ENCODE results near the gene PKN1. TPM values are rescaled to one million over a fixed set of nuclear protein-coding genes. Genes with fewer than 3 reads are reported as not detected.
A peak's percentile ranks its signal among the peaks of the same experiment; 100 is the strongest.

PKN1 gene
- total and polyA plus RNA-seq, 9 of the 15 experiments (the other 6 are each of a cell fraction or from before 2014, with no cell fraction given): 0.30 to 228 (median 77.5) TPM

DNA sequence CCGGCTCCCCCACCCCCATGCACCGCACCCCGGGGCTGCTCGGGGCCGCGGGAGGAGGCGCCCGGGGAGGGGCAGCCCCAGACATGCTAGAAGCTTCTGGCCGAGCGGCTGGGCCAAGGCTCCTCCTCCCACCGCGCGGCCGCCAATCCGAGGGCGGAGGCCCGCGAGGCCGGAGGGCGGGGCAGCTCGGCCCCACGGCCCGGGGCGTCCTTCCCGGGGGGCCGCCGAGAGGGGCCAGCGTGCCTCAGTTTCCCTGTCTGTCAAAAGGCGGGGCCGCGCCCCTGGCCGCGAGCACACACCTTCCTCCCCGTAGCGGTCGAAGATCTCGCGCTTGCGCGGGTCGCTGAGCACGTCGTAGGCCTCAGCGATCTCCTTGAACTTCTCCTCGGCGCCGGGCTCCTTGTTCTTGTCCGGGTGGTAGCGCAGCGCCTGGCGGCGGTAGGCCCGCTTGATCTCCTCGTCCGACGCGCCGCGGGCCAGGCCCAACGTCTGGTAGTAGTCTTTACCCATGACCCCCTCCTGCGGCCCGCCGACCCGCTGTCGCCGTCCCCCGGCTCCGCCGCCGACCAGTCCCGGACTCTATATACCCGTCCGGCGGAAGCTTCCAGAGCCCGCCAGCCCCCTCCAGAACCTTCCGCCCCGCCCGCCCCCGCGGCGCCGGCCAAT lies 84.9 kb downstream of the PKN1 start, which contains the start of gene DNAJB1 (continued):
- TF ChIP-seq, protein P1, sequence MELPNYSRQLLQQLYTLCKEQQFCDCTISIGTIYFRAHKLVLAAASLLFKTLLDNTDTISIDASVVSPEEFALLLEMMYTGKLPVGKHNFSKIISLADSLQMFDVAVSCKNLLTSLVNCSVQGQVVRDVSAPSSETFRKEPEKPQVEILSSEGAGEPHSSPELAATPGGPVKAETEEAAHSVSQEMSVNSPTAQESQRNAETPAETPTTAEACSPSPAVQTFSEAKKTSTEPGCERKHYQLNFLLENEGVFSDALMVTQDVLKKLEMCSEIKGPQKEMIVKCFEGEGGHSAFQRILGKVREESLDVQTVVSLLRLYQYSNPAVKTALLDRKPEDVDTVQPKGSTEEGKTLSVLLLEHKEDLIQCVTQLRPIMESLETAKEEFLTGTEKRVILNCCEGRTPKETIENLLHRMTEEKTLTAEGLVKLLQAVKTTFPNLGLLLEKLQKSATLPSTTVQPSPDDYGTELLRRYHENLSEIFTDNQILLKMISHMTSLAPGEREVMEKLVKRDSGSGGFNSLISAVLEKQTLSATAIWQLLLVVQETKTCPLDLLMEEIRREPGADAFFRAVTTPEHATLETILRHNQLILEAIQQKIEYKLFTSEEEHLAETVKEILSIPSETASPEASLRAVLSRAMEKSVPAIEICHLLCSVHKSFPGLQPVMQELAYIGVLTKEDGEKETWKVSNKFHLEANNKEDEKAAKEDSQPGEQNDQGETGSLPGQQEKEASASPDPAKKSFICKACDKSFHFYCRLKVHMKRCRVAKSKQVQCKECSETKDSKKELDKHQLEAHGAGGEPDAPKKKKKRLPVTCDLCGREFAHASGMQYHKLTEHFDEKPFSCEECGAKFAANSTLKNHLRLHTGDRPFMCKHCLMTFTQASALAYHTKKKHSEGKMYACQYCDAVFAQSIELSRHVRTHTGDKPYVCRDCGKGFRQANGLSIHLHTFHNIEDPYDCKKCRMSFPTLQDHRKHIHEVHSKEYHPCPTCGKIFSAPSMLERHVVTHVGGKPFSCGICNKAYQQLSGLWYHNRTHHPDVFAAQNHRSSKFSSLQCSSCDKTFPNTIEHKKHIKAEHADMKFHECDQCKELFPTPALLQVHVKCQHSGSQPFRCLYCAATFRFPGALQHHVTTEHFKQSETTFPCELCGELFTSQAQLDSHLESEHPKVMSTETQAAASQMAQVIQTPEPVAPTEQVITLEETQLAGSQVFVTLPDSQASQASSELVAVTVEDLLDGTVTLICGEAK (IDR thresholded peaks at IDR 0.05): no peak; the same call in 1 of the 2 replicates
- TF ChIP-seq, protein P1 (CRISPR knock-in tag; IDR thresholded peaks at IDR 0.05): 0 out of 2 replicates have a peak, but pooled peaks have one; percentile 30
- no peak for TF ChIP-seq SIRT6 (IDR thresholded peaks at IDR 0.05; ENCODE audit: low read depth, low read length)
- no peak for TF ChIP-seq ZNF507 (tag; conservative IDR thresholded peaks at IDR 0.05)
- no peak for TF ChIP-seq CC2D1A (IDR thresholded peaks at IDR 0.05)
- TF ChIP-seq SREBF1 (IDR thresholded peaks at IDR 0.05; ENCODE audit: borderline replicate concordance, low read depth, low read length): no peak
- TF ChIP-seq, protein P2, sequence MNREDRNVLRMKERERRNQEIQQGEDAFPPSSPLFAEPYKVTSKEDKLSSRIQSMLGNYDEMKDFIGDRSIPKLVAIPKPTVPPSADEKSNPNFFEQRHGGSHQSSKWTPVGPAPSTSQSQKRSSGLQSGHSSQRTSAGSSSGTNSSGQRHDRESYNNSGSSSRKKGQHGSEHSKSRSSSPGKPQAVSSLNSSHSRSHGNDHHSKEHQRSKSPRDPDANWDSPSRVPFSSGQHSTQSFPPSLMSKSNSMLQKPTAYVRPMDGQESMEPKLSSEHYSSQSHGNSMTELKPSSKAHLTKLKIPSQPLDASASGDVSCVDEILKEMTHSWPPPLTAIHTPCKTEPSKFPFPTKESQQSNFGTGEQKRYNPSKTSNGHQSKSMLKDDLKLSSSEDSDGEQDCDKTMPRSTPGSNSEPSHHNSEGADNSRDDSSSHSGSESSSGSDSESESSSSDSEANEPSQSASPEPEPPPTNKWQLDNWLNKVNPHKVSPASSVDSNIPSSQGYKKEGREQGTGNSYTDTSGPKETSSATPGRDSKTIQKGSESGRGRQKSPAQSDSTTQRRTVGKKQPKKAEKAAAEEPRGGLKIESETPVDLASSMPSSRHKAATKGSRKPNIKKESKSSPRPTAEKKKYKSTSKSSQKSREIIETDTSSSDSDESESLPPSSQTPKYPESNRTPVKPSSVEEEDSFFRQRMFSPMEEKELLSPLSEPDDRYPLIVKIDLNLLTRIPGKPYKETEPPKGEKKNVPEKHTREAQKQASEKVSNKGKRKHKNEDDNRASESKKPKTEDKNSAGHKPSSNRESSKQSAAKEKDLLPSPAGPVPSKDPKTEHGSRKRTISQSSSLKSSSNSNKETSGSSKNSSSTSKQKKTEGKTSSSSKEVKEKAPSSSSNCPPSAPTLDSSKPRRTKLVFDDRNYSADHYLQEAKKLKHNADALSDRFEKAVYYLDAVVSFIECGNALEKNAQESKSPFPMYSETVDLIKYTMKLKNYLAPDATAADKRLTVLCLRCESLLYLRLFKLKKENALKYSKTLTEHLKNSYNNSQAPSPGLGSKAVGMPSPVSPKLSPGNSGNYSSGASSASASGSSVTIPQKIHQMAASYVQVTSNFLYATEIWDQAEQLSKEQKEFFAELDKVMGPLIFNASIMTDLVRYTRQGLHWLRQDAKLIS (CRISPR knock-in tag; IDR thresholded peaks at IDR 0.05): peak; percentile 96
- no peak for TF ChIP-seq HNRNPK (IDR thresholded peaks at IDR 0.05; ENCODE audit: low read depth, low read length, poor library complexity, severe bottlenecking)
- TF ChIP-seq MTA3 (IDR thresholded peaks at IDR 0.05; ENCODE audit: borderline replicate concordance): peak; percentile 88; the same call in 1 of the 2 replicates
- no peak for TF ChIP-seq SRSF1 (IDR thresholded peaks at IDR 0.05; ENCODE audit: low read depth, low read length)
- TF ChIP-seq FOXA1 (IDR thresholded peaks at IDR 0.05; ENCODE audit: borderline replicate concordance): no peak
- TF ChIP-seq CBX8 (IDR thresholded peaks at IDR 0.05; ENCODE audit: borderline replicate concordance, extremely low read depth, low read depth, low read length, poor library complexity, severe bottlenecking): no peak
- no peak for TF ChIP-seq SMAD2 (IDR thresholded peaks at IDR 0.05; ENCODE audit: low read depth, low read length)
- no peak for TF ChIP-seq CHD4 (IDR thresholded peaks at IDR 0.05; ENCODE audit: insufficient read depth, insufficient replicate concordance, low read depth, low read length, poor library complexity, severe bottlenecking)
- TF ChIP-seq MECOM (CRISPR knock-in tag; IDR thresholded peaks at IDR 0.05): no peak
